ENCODE results near the gene CRYGN. TPM values are rescaled to one million over a fixed set of nuclear protein-coding genes. Genes with fewer than 3 reads are reported as not detected.
A peak's percentile ranks its signal among the peaks of the same experiment; 100 is the strongest.

CRYGN gene
- total and polyA plus RNA-seq, 2 experiments from 2014 or later: 0.59 to 1.5 TPM

DNA sequence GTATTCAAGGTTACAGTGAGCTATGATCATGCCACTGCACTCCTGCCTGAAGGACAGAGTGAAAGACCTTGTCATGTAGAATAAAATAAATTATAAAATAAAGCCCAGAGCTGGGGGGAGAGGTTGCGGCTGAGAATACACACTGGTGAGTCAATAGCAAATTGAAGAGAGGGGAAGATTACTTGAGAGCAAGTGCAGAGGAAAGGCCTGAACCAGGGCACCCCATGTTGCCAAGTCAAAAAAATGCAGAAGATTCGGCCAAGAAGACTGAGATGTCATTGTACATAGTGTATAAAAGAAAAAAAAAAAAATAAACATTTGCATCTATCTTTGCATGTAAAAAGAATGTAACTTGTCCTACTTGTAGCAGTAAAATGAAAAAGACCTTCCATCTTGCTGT, 47.3 kb upstream of the CRYGN start (continued):
- TF ChIP-seq, protein P1, sequence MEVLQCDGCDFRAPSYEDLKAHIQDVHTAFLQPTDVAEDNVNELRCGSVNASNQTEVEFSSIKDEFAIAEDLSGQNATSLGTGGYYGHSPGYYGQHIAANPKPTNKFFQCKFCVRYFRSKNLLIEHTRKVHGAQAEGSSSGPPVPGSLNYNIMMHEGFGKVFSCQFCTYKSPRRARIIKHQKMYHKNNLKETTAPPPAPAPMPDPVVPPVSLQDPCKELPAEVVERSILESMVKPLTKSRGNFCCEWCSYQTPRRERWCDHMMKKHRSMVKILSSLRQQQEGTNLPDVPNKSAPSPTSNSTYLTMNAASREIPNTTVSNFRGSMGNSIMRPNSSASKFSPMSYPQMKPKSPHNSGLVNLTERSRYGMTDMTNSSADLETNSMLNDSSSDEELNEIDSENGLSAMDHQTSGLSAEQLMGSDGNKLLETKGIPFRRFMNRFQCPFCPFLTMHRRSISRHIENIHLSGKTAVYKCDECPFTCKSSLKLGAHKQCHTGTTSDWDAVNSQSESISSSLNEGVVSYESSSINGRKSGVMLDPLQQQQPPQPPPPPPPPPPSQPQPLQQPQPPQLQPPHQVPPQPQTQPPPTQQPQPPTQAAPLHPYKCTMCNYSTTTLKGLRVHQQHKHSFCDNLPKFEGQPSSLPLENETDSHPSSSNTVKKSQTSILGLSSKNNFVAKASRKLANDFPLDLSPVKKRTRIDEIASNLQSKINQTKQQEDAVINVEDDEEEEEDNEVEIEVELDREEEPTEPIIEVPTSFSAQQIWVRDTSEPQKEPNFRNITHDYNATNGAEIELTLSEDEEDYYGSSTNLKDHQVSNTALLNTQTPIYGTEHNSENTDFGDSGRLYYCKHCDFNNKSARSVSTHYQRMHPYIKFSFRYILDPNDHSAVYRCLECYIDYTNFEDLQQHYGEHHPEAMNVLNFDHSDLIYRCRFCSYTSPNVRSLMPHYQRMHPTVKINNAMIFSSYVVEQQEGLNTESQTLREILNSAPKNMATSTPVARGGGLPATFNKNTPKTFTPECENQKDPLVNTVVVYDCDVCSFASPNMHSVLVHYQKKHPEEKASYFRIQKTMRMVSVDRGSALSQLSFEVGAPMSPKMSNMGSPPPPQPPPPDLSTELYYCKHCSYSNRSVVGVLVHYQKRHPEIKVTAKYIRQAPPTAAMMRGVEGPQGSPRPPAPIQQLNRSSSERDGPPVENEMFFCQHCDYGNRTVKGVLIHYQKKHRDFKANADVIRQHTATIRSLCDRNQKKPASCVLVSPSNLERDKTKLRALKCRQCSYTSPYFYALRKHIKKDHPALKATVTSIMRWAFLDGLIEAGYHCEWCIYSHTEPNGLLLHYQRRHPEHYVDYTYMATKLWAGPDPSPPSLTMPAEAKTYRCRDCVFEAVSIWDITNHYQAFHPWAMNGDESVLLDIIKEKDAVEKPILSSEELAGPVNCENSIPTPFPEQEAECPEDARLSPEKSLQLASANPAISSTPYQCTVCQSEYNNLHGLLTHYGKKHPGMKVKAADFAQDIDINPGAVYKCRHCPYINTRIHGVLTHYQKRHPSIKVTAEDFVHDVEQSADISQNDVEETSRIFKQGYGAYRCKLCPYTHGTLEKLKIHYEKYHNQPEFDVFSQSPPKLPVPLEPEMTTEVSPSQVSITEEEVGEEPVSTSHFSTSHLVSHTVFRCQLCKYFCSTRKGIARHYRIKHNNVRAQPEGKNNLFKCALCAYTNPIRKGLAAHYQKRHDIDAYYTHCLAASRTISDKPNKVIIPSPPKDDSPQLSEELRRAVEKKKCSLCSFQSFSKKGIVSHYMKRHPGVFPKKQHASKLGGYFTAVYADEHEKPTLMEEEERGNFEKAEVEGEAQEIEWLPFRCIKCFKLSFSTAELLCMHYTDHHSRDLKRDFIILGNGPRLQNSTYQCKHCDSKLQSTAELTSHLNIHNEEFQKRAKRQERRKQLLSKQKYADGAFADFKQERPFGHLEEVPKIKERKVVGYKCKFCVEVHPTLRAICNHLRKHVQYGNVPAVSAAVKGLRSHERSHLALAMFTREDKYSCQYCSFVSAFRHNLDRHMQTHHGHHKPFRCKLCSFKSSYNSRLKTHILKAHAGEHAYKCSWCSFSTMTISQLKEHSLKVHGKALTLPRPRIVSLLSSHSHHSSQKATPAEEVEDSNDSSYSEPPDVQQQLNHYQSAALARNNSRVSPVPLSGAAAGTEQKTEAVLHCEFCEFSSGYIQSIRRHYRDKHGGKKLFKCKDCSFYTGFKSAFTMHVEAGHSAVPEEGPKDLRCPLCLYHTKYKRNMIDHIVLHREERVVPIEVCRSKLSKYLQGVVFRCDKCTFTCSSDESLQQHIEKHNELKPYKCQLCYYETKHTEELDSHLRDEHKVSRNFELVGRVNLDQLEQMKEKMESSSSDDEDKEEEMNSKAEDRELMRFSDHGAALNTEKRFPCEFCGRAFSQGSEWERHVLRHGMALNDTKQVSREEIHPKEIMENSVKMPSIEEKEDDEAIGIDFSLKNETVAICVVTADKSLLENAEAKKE (CRISPR knock-in tag; IDR thresholded peaks at IDR 0.05): no peak
- no peak for TF ChIP-seq CREB1 (CRISPR knock-in tag; IDR thresholded peaks at IDR 0.05; ENCODE audit: low read depth)

- Mint-ChIP-seq H3K36me3 (ENCODE audit: low read depth) (peaks cover 86% of the 10 kb centered on the region), H3K27ac (peak overlapping the region; percentile 11; the same call in 1 of the 2 replicates), H3K27me3 (ENCODE audit: insufficient read depth, low read depth, poor library complexity) (no peaks in the 10 kb centered on the region), H3K9me3 (no peaks in the 10 kb centered on the region), H3K4me3 (no peak overlapping the region), H3K4me1 (peaks cover 40% of the 10 kb centered on the region)
- peaks cover 14% of the 10 kb centered on the region for H3K4me1 ChIP-seq (ENCODE audit: insufficient read depth)
- peaks cover 9% of the 10 kb centered on the region for H3K36me3 ChIP-seq (ENCODE audit: insufficient read depth)
- no peaks in the 10 kb centered on the region for H3K9me2 ChIP-seq (ENCODE audit: insufficient read depth)
- H4K20me1 ChIP-seq (replicated peaks; ENCODE audit: insufficient read depth): peaks cover 24% of the 10 kb centered on the region
- H3F3A ChIP-seq (replicated peaks; ENCODE audit: low read depth): 0 out of 2 replicates have a peak, but pooled peaks cover 5% of the 10 kb centered on the region
- H3K27ac ChIP-seq (ENCODE audit: low read depth): no peak overlapping the region; the same call in 1 of the 2 replicates
- ATAC-seq: no peak
- no peak for DNase-seq (ENCODE audit: low spot score)
- H3K27me3 ChIP-seq (ENCODE audit: insufficient read depth): no peaks in the 10 kb centered on the region
- H3K79me2 ChIP-seq (replicated peaks; ENCODE audit: insufficient read depth): peaks cover 95% of the 10 kb centered on the region
- no peak overlapping the region for H2AFZ ChIP-seq
- H3K4me3 ChIP-seq: no peak overlapping the region
- H3K4me2 ChIP-seq: no peak overlapping the region
- TF ChIP-seq, protein P1 (CRISPR knock-in tag; IDR thresholded peaks at IDR 0.05): no peak
- TF ChIP-seq CREB1 (CRISPR knock-in tag; IDR thresholded peaks at IDR 0.05; ENCODE audit: low read depth): no peak
- no peak for TF ChIP-seq ZNF114 (CRISPR knock-in tag; IDR thresholded peaks at IDR 0.05)
- TF ChIP-seq, protein P2, sequence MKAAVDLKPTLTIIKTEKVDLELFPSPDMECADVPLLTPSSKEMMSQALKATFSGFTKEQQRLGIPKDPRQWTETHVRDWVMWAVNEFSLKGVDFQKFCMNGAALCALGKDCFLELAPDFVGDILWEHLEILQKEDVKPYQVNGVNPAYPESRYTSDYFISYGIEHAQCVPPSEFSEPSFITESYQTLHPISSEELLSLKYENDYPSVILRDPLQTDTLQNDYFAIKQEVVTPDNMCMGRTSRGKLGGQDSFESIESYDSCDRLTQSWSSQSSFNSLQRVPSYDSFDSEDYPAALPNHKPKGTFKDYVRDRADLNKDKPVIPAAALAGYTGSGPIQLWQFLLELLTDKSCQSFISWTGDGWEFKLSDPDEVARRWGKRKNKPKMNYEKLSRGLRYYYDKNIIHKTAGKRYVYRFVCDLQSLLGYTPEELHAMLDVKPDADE (IDR thresholded peaks at IDR 0.05): no peak
- no peak for TF ChIP-seq STAT1 (IDR thresholded peaks at IDR 0.05; ENCODE audit: unreplicated experiment)
- no peak for TF ChIP-seq ZNF331 (CRISPR knock-in tag; IDR thresholded peaks at IDR 0.05; ENCODE audit: low read depth)
Measured at GRCh38 chr7:151486074-151486473, 46.1 kb upstream of the CRYGN start.

Measured in GM23338 (cell line).